AG10803 (cell line): Measurements from ENCODE around the gene FLT1.

Experiments used
- DNase-seq: peaks from one replicate; pipeline ENCODE4 v3.0.0; 2010; ENCODE audit warnings: low read depth
- H3K4me3 ChIP-seq: 2 replicates; pipeline ENCODE4 v1.5.1; 2011; ENCODE audit warnings: mild to moderate bottlenecking, low read length, control low read depth
- TF ChIP-seq, protein P1 (sequence below): conservative IDR thresholded peaks from 2 replicates; pipeline ENCODE4 v1.5.1; 2011; ENCODE audit warnings: mild to moderate bottlenecking, low read length, control low read depth, inconsistent platforms

The FLT1 gene

DNA sequence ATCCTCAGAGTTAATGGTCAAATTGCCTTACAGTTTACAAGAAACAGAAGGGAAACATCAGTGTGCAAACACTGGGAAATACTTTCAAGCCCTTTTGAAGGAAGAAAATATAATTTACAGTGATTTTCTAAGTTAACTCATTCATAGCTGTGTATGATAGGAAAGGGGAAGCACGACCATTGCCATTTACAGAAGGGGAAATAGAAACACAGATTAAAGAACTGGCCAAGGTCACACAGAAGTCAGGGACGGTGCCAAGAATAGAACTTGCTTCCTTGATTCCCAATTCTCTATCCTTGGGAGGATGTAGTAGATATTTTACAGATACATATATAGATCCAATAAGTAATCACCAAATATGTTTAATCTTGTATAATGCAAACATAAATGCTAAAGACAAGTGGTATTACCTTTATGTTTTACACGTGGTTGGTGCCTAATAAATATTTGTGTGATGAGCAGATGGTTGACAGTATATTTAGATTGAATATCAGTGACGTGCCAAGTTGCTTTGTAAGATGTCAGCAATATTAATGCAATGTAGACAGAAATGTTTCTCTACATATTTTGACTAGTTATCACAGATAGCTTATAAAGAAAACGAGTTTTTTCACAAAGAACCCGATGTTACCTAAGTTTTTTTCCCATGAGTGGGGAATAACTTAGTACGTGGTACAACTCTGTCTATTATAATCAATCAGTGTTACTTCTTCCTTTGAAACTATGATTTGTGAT is 73.1 kb downstream of the FLT1 start:
- TF ChIP-seq, protein P1, sequence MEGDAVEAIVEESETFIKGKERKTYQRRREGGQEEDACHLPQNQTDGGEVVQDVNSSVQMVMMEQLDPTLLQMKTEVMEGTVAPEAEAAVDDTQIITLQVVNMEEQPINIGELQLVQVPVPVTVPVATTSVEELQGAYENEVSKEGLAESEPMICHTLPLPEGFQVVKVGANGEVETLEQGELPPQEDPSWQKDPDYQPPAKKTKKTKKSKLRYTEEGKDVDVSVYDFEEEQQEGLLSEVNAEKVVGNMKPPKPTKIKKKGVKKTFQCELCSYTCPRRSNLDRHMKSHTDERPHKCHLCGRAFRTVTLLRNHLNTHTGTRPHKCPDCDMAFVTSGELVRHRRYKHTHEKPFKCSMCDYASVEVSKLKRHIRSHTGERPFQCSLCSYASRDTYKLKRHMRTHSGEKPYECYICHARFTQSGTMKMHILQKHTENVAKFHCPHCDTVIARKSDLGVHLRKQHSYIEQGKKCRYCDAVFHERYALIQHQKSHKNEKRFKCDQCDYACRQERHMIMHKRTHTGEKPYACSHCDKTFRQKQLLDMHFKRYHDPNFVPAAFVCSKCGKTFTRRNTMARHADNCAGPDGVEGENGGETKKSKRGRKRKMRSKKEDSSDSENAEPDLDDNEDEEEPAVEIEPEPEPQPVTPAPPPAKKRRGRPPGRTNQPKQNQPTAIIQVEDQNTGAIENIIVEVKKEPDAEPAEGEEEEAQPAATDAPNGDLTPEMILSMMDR = no peak
- H3K4me3 ChIP-seq = no peak overlapping the region
- no peak for DNase-seq

DNA sequence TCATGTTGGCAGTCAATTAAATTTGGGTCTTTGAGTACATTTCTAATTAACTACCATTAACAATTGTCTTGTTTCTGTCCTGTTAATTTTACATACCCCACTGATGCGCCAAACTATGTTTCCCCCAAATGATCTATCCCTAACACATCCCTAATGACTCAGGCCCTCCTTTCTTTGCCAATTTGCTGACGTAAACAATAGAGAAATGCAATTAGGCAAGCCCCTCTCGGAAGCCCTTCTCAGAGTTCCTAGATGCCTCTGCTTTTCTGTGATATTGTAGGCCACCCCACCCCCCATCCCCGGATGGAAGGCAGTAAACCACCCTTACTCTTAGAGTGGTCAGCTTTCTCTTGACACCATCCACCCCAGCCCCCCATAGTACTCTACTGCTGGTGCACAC is 74.2 kb downstream of the FLT1 start:
- DNase-seq = no peak
- no peak overlapping the region for H3K4me3 ChIP-seq
- TF ChIP-seq, protein P1 = no peak

DNA sequence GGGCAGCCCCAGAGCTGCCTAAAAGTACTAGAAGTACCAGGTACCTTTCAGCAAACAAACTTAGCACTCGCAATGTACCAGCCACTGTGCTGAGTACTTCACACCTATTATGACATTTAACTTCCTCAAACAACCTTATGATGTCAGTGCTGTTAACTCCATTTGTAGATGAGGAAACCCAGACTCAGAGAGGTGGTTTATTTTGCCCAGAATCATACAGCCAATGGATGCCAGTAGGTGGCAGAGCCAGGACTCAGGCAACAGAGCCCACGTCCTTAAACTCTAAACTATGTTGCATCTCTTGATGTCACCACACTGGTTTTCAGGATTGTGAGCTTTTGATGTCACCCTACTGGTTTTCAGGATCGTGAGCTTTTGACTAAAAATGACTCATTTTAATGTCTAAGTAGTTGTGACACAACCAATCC is 78.9 kb downstream of the FLT1 start:
- no peak for DNase-seq
- H3K4me3 ChIP-seq = no peak overlapping the region
- TF ChIP-seq, protein P1 = no peak

DNA sequence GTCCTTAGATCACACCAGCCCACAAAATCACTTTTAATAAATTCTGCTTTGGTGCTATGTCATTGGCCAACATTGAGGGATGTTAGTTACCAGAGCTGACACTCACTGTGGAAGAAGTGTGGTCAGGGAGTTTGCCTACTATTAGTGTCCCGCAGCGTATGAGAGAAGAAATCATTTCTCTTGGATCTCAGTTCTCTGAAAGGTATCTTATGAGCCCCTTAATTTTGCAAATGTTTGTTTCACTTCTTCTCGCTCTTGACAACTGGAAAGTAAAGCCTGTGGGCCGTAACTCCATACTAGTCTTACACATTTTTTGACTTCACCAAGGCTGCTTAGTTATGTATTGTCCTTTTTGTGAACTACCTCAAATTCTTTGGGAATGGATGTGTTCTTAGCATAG is 80.9 kb downstream of the FLT1 start:
- TF ChIP-seq, protein P1 = no peak
- H3K4me3 ChIP-seq = no peak overlapping the region
- DNase-seq = no peak

DNA sequence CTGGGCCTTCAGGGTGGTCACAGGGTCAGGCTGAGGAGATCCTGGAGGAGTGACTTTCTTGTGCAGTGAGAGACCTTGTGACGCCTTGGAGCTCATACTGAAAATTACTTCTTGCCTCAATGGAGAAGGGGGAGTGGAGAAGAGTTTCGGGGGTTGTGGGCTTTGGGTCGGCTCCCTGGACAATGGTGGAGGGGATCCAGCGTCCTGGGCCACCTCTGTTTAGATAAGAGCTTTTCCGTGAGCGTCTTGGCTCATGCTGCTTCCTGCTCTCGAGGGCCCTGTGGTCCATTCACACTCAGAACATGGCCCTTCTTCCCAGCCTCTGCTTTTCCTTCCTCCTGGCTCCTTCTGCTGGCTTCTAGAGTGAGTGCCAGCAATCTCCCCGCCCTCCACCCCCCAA is 81.9 kb downstream of the FLT1 start:
- TF ChIP-seq, protein P1 = no peak
- DNase-seq = no peak
- H3K4me3 ChIP-seq = no peak overlapping the region

DNA sequence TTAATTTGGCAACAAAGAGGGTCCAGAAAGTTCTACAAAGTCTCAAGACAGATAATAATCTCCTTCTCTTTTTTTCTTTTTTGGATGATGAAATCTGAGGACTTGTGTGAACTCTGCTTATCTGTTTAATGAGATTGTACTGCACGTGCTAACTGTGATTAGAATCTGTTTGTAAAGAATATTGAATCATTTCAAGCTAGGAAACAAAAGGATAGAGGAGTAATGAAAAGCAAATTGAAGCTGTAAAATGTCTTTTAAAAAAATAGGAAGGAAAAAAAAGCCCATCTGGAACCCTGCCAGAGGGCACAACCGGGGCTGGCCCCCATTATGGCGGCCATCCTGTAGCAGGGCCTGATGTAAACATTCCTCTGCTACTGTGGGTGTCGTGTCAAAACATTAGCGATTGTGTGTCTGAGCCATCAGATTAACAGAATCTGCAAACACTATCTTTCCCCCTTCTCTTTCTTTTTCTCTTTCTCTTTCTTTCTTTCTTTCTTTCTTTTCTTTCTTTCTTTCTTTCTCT is 83.0 kb downstream of the FLT1 start:
- H3K4me3 ChIP-seq = no peak overlapping the region
- DNase-seq = no peak
- TF ChIP-seq, protein P1 = no peak

DNA sequence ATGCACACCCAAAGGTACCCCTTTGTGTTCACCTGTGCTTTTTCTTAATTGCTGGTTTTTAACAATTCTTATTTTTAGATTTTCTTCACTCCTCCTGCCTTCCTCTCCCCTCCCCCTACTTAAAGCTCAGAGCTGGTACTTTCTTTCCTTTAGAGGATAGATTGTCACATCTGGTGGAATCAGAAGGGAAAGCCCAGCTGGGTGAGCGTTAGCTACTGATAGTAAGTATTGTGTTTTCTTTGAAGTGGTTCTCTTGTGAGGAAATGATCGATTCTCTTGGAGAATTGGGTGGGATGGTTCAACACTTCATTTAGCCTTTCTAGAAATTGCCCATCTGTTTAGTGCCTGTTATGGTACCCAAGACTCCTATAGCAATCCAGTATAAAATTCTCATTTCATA is 84.8 kb downstream of the FLT1 start:
- TF ChIP-seq, protein P1 = no peak
- DNase-seq = no peak
- H3K4me3 ChIP-seq = no peak overlapping the region
